SK-N-SH (cell line): ENCODE measurements around the gene ECE1. TPM values are rescaled to one million over a fixed set of nuclear protein-coding genes. Genes with fewer than 3 reads are reported as not detected.
A peak's percentile ranks its signal among the peaks of the same experiment; 100 is the strongest.

Experiments
- CTCF ChIA-PET: fragments of 300-600, 350-600 bp; formaldehyde crosslinking; extraction: SDS; loops from one replicate; lab custom pipeline; 2021; lab: Yijun Ruan, JAX
- POLR2A ChIA-PET: fragments of 350-600 bp; sonication (Branson Sonifier 250); formaldehyde crosslinking; extraction: SDS; loops from one replicate; lab custom pipeline; 2020; ENCODE audit warnings: antibody characterized with exemption, inconsistent platforms; lab: Yijun Ruan, JAX
- DNase-seq: peaks from one replicate; pipeline ENCODE4 v3.0.0; 2012
- H2AFZ ChIP-seq: fragments of 200-600 bp; sonication (generic); 2 replicates; pipeline ENCODE4 v1.8.1; 2016; ENCODE audit warnings: antibody characterized with exemption, mild to moderate bottlenecking, low read depth
- H3F3A ChIP-seq: fragments of 200-600 bp; sonication (generic); replicated peaks from 2 replicates; pipeline ENCODE3; 2016; ENCODE audit warnings: antibody characterized with exemption, mild to moderate bottlenecking; ENCODE audit not compliant: insufficient read depth
- H3K27ac ChIP-seq, 2 experiments: fragments of 200-500 bp in 1 of 2; fragments of 200-600 bp in 1 of 2; sonication (Bioruptor generic) in 1 of 2; sonication (generic), shearing (Covaris generic) in 1 of 2; 2 replicates each; pipeline versions ENCODE4 v1.5.1 to v1.6.1; 2014 to 2016; ENCODE audit warnings: low read depth in 2 of 2, inconsistent platforms in 1 of 2, low read length in 1 of 2, mild to moderate bottlenecking in 1 of 2, mixed read lengths in 1 of 2
- H3K27me3 ChIP-seq: fragments of 200-600 bp; sonication (generic), shearing (Covaris generic); 2 replicates; pipeline ENCODE4 v1.6.1; 2016; ENCODE audit warnings: mixed run types; ENCODE audit not compliant: insufficient read depth
- H3K36me3 ChIP-seq, 2 experiments: fragments of 200-500 bp in 1 of 2; fragments of 200-600 bp in 1 of 2; sonication (Bioruptor generic) in 1 of 2; sonication (generic) in 1 of 2; replicated peaks in 1 of 2; 2 replicates each; pipeline versions ENCODE3 to v1.5.1; 2014 to 2016; ENCODE audit warnings: low read length in 1 of 2, mild to moderate bottlenecking in 1 of 2; ENCODE audit not compliant: insufficient read depth in 2 of 2, control insufficient read depth in 1 of 2
- H3K4me1 ChIP-seq, 2 experiments: fragments of 200-500 bp in 1 of 2; fragments of 200-600 bp in 1 of 2; sonication (Bioruptor generic) in 1 of 2; sonication (generic), shearing (Covaris generic) in 1 of 2; 2 replicates each; pipeline versions ENCODE4 v1.5.1 to v1.6.1; 2014 to 2016; ENCODE audit warnings: low read depth in 1 of 2, low read length in 1 of 2, mixed run types in 1 of 2; ENCODE audit not compliant: insufficient read depth in 2 of 2, control insufficient read depth in 1 of 2
- H3K4me2 ChIP-seq: fragments of 200-600 bp; sonication (generic), shearing (Covaris generic); 2 replicates; pipeline ENCODE4 v1.6.1; 2017; ENCODE audit warnings: mixed run types
- H3K4me3 ChIP-seq, 2 experiments: fragments of 200-500 bp in 1 of 2; fragments of 200-600 bp in 1 of 2; sonication (Bioruptor generic) in 1 of 2; sonication (generic), shearing (Covaris generic) in 1 of 2; 2 replicates each; pipeline versions ENCODE4 v1.5.1 to v1.8.1; 2014 to 2016; ENCODE audit warnings: low read depth in 2 of 2, inconsistent platforms in 1 of 2, low read length in 1 of 2, mild to moderate bottlenecking in 1 of 2, mixed read lengths in 1 of 2, moderate library complexity in 1 of 2
- H3K79me2 ChIP-seq: fragments of 200-600 bp; sonication (generic); 2 replicates; pipeline ENCODE4 v1.8.1; 2017; ENCODE audit warnings: mild to moderate bottlenecking; ENCODE audit not compliant: insufficient read depth
- H3K9ac ChIP-seq: fragments of 200-600 bp; sonication (generic); 2 replicates; pipeline ENCODE4 v1.6.1; 2017; ENCODE audit warnings: mixed run types
- H3K9me2 ChIP-seq: fragments of 200-600 bp; sonication (generic); 2 replicates; pipeline ENCODE4 v1.6.1; 2017; ENCODE audit warnings: mixed run types
- H3K9me3 ChIP-seq: fragments of 200-600 bp; sonication (generic); 2 replicates; pipeline ENCODE4 v1.6.1; 2017; ENCODE audit warnings: mixed run types, mild to moderate bottlenecking, moderate library complexity
- H4K20me1 ChIP-seq: fragments of 200-600 bp; sonication (generic); 2 replicates; pipeline ENCODE4 v1.6.1; 2017; ENCODE audit warnings: mild to moderate bottlenecking, mixed run types; ENCODE audit not compliant: insufficient read depth
- CTCF ChIP-seq: fragments of 200-600 bp; sonication (generic); IDR thresholded peaks from 2 replicates; pipeline ENCODE4 v1.6.1; 2017; ENCODE audit warnings: antibody characterized with exemption, mild to moderate bottlenecking, moderate library complexity
- FOXJ3 ChIP-seq: sonication (generic); formaldehyde crosslinking; IDR thresholded peaks from 2 replicates; pipeline ENCODE4 v1.5.1; 2020; ENCODE audit warnings: mild to moderate bottlenecking, missing genetic modification reagents
- FOXM1 ChIP-seq: IDR thresholded peaks from 2 replicates; pipeline ENCODE4 v1.4.0; 2012; ENCODE audit warnings: low read depth, mild to moderate bottlenecking
- MXI1 ChIP-seq: IDR thresholded peaks from 2 replicates; pipeline ENCODE4 v1.6.1; 2012; ENCODE audit warnings: mild to moderate bottlenecking, low read depth, low read length, improper control_type of control experiment
- NFIC ChIP-seq: IDR thresholded peaks from 2 replicates; pipeline ENCODE4 v1.4.0; 2012; ENCODE audit warnings: borderline replicate concordance
- NRF1 ChIP-seq: IDR thresholded peaks from 2 replicates; pipeline ENCODE4 v1.6.1; 2012; ENCODE audit warnings: low read depth, mild to moderate bottlenecking, low read length
- RAD21 ChIP-seq: IDR thresholded peaks from 2 replicates; pipeline ENCODE4 v1.6.1; 2012; ENCODE audit warnings: mild to moderate bottlenecking, low read length
- REST ChIP-seq: IDR thresholded peaks from 2 replicates; pipeline ENCODE4 v1.6.1; 2012; ENCODE audit warnings: mild to moderate bottlenecking, low read depth, low read length, moderate library complexity
- SMC3 ChIP-seq: IDR thresholded peaks from 2 replicates; pipeline ENCODE4 v1.6.1; 2012; ENCODE audit warnings: low read depth, low read length, improper control_type of control experiment
- WGBS: methylation state at CpG from one replicate; pipeline ENCODE4 v1.1.6; 2017; ENCODE audit warnings: low lambda C conversion rate; 5-methylcytosine and 5-hydroxymethylcytosine counted together
- polyA plus RNA-seq, 3 experiments: library from polyadenylated mRNA; depleted of rRNA; stranded (reverse); fragments of >200 nt; gene quantifications; 2 replicates each; pipeline ENCODE4 v1.2.3, GENCODE V29; 2012

The ECE1 gene
- polyA plus RNA-seq, 1 of the 3 experiments (the other 2 are of a cell fraction): 96.6 TPM

GRCh38 chr1:21217812-21218596 lies 72.3 kb downstream of the ECE1 start:
- no peak overlapping the region for H2AFZ ChIP-seq

More at GRCh38 chr1:21217812-21218596, 72.3 kb downstream of the ECE1 start:
- no peaks in the 10 kb centered on the region for H3K9me2 ChIP-seq
- ChIA-PET CTCF (interaction anchor here (0.6 to 7.5 kb wide), 39 partner anchors 9 to 555 kb away, joined by 3 to 76 read pairs (median 4); no protein-coding TSS in a partner anchor), POLR2A (no interaction called here)
- H3K4me2 ChIP-seq: no peak overlapping the region
- peak; percentile 77 for DNase-seq
- peaks cover 0 to 13% of the 10 kb centered on the region in 2 experiments; a peak in 1 of 4 replicates for H3K4me1 ChIP-seq
- H3K36me3 ChIP-seq: peaks cover 7 to 11% of the 10 kb centered on the region in 2 experiments
- peaks cover 7% of the 10 kb centered on the region for H3F3A ChIP-seq
- H3K4me3 ChIP-seq: no peak overlapping the region; a peak in 1 of 4 replicates
- no peaks in the 10 kb centered on the region for H3K79me2 ChIP-seq
- 96% methylated on average over 12 of the region's 20 CpGs for WGBS
- H3K27ac ChIP-seq: no peak overlapping the region; a peak in 1 of 4 replicates
- H3K27me3 ChIP-seq: no peaks in the 10 kb centered on the region
- no peaks in the 10 kb centered on the region for H4K20me1 ChIP-seq
- no peaks in the 10 kb centered on the region for H3K9me3 ChIP-seq
- no peak for TF ChIP-seq NFIC
- TF ChIP-seq CTCF: peak; percentile 59
- TF ChIP-seq SMC3: peak; percentile 20; the same call in 1 of the 2 replicates
- TF ChIP-seq NRF1: no peak
- TF ChIP-seq FOXJ3 (CRISPR knock-in tag): no peak
- no peak for TF ChIP-seq FOXM1
- TF ChIP-seq RAD21: peak; percentile 32; the same call in 1 of the 2 replicates
- no peak for TF ChIP-seq MXI1
- no peak for TF ChIP-seq REST
- H3K9ac ChIP-seq: no peak overlapping the region
